Right ventricle myocardium inferior (tissue), 1 donor: ENCODE data around the gene BBX. TPM values are rescaled to one million over a fixed set of nuclear protein-coding genes. Genes with fewer than 3 reads are reported as not detected.
A peak's percentile ranks its signal among the peaks of the same experiment; 100 is the strongest.

Experiments
- ATAC-seq: fragments of 200-7000 bp; cut with Tn5 transposase; one replicate; pipeline ENCODE4 v1.9.1; 2020; ENCODE audit warnings: mild to moderate bottlenecking, moderate library complexity
- DNase-seq: peaks from one replicate; pipeline ENCODE4 v3.0.0; 2021; ENCODE audit errors: missing footprints
- intact Hi-C: fragments of 100-400 bp; cut with DNase I; formaldehyde crosslinking; loops from one replicate; pipeline ENCODE4 v1.11.0; 2022
- total RNA-seq: library from RNA; stranded (reverse); fragmentation: NEBNext Ultra II Directional; extraction: Animal tissue kit (Norgen Biotek cat#: 25700); gene quantifications from one replicate; pipeline ENCODE4 v1.2.1, GENCODE V29; 2021
- donor health status: DM: no; HTN: yes; CAD: no; lungs with severe emphysema.

BBX gene
- total RNA-seq, 1 donor from 2014 or later: 37.7 TPM

DNA sequence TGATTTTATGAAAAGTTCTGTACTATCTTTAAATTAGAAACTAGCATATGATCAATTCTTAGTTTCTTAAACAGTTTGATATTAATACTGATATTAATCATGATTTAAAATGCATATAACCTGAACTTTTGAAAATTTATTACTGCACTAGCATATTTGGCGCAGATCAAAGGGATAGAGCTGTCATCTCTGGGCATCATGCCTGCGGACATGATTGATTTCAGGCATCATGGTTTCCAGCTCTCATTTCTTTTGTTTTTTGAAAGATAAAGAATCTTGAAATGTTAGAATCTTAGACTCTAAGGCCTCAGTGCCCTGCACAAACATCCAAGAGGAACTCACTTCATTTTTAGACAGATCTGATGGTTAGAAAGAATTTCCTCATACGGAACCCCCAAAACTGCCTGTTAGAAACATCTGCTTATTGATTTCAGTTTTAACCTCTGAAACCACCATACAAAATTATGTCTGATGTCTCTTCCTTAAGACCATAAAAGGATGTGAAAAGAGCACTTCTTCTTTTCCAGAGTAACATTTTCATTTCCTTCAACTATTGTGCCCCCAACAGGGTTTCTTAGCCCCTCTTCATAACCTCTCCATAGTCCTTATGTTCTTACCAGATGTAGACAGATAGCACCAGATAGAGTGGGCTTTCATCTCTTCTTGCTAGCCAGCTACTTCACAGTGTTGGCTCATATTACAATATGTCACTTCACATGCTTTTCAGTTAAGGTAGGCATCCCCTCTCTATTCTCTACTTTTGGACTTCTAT lies 110.8 kb downstream of the BBX start:
- ATAC-seq: no peak
- DNase-seq: no peak
- intact Hi-C loops: no loop called here

DNA sequence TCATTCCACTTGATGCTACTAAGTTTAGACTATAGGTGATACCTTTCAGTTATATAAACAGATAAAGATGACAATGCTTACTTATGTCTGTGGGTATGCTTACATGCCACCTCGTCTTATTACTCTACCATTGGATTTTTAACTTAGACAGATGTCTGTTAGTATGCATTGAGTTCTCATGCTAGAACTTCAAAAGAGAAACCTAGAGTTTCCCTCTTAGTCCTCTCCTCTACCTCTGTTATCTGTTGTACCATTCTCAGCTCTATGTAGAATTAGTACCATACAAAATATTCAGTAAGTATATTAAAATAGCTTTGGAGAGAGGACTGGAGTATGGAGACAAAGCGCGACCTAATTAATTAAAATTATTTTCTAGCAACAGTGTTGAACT lies 111.3 kb downstream of the BBX start:
- DNase-seq: no peak
- intact Hi-C loops: no loop called here
- ATAC-seq: no peak

GRCh38 chr3:107637416-107638183 lies 114.8 kb downstream of the BBX start:
- no peak for DNase-seq
- ATAC-seq: no peak
- intact Hi-C loops: no loop called here

GRCh38 chr3:107641572-107642307 lies 119.0 kb downstream of the BBX start:
- intact Hi-C loops: no loop called here
- ATAC-seq (peak; percentile 52), DNase-seq (no peak)

DNA sequence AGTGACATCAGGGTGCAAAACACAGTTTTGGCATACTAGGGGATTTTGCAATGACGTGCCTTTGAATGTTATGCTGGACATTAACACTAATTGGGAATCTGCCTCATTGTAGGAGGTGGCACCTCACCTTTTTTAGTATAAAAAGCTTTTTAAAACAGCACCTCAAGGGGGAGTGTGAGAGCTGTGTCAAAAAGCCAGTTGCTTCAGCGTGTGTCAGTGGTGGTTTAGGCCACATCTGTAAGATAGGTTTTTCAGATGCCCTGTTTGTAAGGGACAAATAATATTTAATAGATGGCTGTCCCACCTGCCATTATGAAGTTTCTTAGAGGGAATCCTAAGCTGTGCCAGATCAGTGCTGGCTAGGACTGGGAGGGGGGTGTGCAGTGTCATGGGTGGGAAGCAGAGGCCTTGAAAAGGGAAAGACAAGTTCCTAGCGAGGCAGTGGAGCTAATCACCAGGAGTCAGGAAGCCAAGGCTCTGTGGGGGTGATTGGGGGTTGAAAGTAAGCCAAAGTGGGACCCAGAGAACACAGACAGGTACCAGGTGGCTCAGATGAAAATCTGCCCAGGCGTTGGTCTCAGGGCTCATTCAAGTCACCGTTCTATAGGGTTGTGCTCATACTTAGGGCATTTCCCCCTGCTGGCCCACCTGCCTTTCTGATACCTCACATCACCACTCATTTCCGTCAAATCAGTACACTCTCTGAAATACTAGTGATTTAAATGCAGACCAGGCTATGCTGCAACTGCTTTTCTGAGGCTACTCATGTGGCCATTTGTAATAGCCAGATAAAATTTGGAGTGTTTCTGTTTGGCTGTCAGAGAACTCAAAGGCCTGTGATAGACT lies 120.5 kb downstream of the BBX start:
- no peak for ATAC-seq
- intact Hi-C loops: no loop called here
- no peak for DNase-seq

- ATAC-seq (no peak), DNase-seq (no peak)
- intact Hi-C loops: no loop called here
Observed at GRCh38 chr3:107644631-107645030, 121.9 kb downstream of the BBX start.

GRCh38 chr3:107650788-107651187 lies 128.0 kb downstream of the BBX start:
- intact Hi-C loops: no loop called here
- DNase-seq (no peak), ATAC-seq (no peak)

- intact Hi-C loops: no loop called here
Observed at GRCh38 chr3:107651782-107652181, 129.0 kb downstream of the BBX start.

GRCh38 chr3:107654218-107654617 lies 131.5 kb downstream of the BBX start:
- intact Hi-C loops: no loop called here
- ATAC-seq (no peak), DNase-seq (no peak)

More at GRCh38 chr3:107651782-107652181, 129.0 kb downstream of the BBX start:
- ATAC-seq (no peak), DNase-seq (no peak)

DNA sequence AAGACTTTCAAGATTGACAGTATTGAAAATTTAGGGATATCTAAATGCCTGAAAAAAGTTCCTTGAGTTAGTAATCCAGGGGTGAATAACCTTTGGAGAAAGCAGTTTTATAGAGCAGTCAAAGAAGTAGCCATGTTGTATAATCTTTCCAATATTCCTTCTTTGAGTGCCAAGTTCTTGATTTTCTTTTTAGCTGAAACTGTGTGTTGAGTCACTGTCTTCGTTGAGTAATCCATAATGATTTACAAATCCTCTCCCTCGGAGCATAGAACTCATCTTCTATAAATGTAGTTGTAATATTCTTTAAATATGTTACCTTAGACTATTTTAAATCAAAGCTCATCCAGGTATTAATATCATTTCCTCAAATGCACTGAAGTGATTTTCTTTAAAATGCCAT lies 135.2 kb downstream of the BBX start:
- no peak for DNase-seq
- intact Hi-C loops: no loop called here
- ATAC-seq: no peak

DNA sequence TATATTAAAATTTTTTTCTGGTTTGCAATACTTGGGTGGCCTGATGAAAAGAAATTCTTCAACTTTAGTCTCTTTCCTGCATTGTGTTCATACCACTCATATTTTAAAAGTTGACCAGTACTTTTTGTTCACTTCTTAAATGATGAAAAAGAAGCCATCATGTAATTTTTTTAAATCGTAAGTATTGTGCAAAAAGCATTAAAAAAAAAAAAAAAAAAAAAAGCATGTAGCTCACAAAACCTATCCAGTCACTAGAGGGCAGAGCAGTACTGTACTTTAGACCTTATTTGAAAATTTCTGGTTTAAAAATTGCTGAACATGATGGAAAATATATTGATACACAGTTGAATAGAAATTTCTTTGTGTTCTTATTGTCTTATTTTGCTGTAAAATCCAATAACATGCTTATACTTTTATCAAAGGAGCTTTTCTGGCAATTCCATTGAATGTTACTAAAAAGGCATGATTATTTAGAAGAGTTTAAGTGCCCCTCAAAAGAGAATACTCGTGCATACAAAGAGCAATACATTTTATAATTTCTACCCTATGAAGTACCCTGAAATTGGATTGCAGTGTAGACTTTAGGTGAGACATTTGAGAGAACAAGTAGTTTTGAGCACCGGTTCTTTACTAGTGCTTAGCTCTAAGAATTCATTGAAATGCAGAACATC lies 137.7 kb downstream of the BBX start:
- ATAC-seq (no peak), DNase-seq (no peak)
- intact Hi-C loops: loop anchor here (5.0 to 10.0 kb wide), 2 partner anchors 83 to 184 kb away; no protein-coding TSS in a partner anchor

GRCh38 chr3:107661447-107662123 lies 138.8 kb downstream of the BBX start:
- ATAC-seq (no peak), DNase-seq (no peak)
- intact Hi-C loops: loop anchor here (5.0 to 10.0 kb wide), 2 partner anchors 84 to 183 kb away; no protein-coding TSS in a partner anchor

- DNase-seq (no peak), ATAC-seq (peak; percentile 78)
- intact Hi-C loops: loop anchor here (5.0 to 10.0 kb wide), 2 partner anchors 85 to 183 kb away; no protein-coding TSS in a partner anchor
Observed at GRCh38 chr3:107662124-107662507, 139.4 kb downstream of the BBX start.

GRCh38 chr3:107662586-107662985 lies 139.8 kb downstream of the BBX start:
- peak; percentile 26 for ATAC-seq
- intact Hi-C loops: loop anchor here (5.0 to 10.0 kb wide), 2 partner anchors 85 to 182 kb away; no protein-coding TSS in a partner anchor

DNA sequence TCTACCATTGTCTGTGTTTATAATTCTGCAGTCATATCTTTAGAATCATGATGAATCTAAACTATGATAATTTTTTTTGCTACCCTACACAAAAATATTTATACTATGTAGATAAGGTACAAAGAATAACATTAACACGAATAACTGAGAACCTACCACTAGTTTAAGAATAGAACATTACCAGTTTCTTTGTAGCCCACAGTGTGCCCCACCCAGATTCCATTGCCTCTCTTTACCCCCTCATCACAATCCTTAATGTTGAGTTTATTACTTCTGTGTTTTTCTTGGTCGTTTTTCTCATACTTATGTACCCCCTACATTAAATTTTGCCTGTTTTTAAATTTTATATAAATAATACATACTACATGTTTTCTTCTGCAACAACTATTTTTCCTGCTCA lies 140.5 kb downstream of the BBX start:
- intact Hi-C loops: loop anchor here (5.0 to 10.0 kb wide), 2 partner anchors 86 to 182 kb away; no protein-coding TSS in a partner anchor

More at GRCh38 chr3:107662586-107662985, 139.8 kb downstream of the BBX start:
- no peak for DNase-seq

GRCh38 chr3:107664614-107665013 lies 141.9 kb downstream of the BBX start:
- ATAC-seq: no peak
- no peak for DNase-seq
- intact Hi-C loops: loop anchor here (5.0 to 10.0 kb wide), 2 partner anchors 87 to 180 kb away; no protein-coding TSS in a partner anchor

More for the DNA sequence above, 140.5 kb downstream of the BBX start:
- DNase-seq (no peak), ATAC-seq (no peak)

- ATAC-seq (no peak), DNase-seq (no peak)
- intact Hi-C loops: loop anchor here (10.0 kb wide), 1 partner anchor 179 kb away; no protein-coding TSS in a partner anchor
Observed at GRCh38 chr3:107665351-107665750, 142.6 kb downstream of the BBX start.
